SK-N-MC (cell line): ENCODE measurements around the gene CACHD1.
A peak's percentile ranks its signal among the peaks of the same experiment; 100 is the strongest.

Experiments
- DNase-seq: peaks from one replicate; pipeline ENCODE4 v3.0.0-alpha.2; 2011; ENCODE audit warnings: low read depth, low spot score
- H3K27ac ChIP-seq: fragments of 200-600 bp; sonication (generic); 2 replicates; pipeline ENCODE4 v1.5.1; 2016; ENCODE audit warnings: mixed run types
- H3K36me3 ChIP-seq: fragments of 200-600 bp; sonication (generic); 2 replicates; pipeline ENCODE4 v1.6.1; 2017; ENCODE audit warnings: antibody characterized with exemption, low read length, mixed read lengths; ENCODE audit not compliant: insufficient read depth
- H3K4me3 ChIP-seq: fragments of 200-600 bp; sonication (generic); 2 replicates; pipeline ENCODE4 v1.5.1; 2016
- H3K9ac ChIP-seq: fragments of 200-600 bp; sonication (generic); 2 replicates; pipeline ENCODE4 v1.8.0; 2017; ENCODE audit warnings: mixed run types, mixed read lengths; ENCODE audit not compliant: insufficient read length
- H3K9me3 ChIP-seq: fragments of 200-600 bp; sonication (generic); 2 replicates; pipeline ENCODE4 v1.6.1; 2017; ENCODE audit warnings: low read depth, mild to moderate bottlenecking, antibody characterized with exemption, low read length, moderate library complexity, mixed read lengths
- EZH2 ChIP-seq: fragments of 200-600 bp; sonication (generic); IDR thresholded peaks from one replicate; pipeline ENCODE4 v1.6.1; 2017; ENCODE audit warnings: antibody characterized with exemption
- FOXP2 ChIP-seq: optimal IDR thresholded peaks from 2 replicates; pipeline ENCODE3; 2011; ENCODE audit warnings: mild to moderate bottlenecking, moderate library complexity; ENCODE audit not compliant: insufficient read depth; ENCODE audit errors: extremely low read length, control extremely low read depth
- POLR2AphosphoS5 ChIP-seq: IDR thresholded peaks from 2 replicates; pipeline ENCODE4 v1.6.1; 2012; ENCODE audit warnings: mild to moderate bottlenecking, low read depth, low read length, borderline replicate concordance

The CACHD1 gene

GRCh38 chr1:64524614-64525013, 54.7 kb downstream of the CACHD1 start:
- TF ChIP-seq POLR2AphosphoS5 (no peak), FOXP2 (no peak), EZH2 (no peak)
- Histone ChIP-seq H3K27ac (0 out of 2 replicates have a peak overlapping the region, but pooled peaks have one; percentile 75), H3K9me3 (no peaks in the 10 kb centered on the region), H3K4me3 (0 out of 2 replicates have a peak overlapping the region, but pooled peaks have one; percentile 1), H3K9ac (no peak overlapping the region), H3K36me3 (no peaks in the 10 kb centered on the region)
- no peak for DNase-seq

- Histone ChIP-seq H3K4me3 (peak overlapping the region; percentile 11; the same call in 1 of the 2 replicates), H3K9me3 (no peaks in the 10 kb centered on the region), H3K36me3 (no peaks in the 10 kb centered on the region), H3K27ac (peak overlapping the region; percentile 18; the same call in 1 of the 2 replicates), H3K9ac (no peak overlapping the region)
- DNase-seq: no peak
- no peak for TF ChIP-seq FOXP2
- no peak for TF ChIP-seq POLR2AphosphoS5
- TF ChIP-seq EZH2: no peak
Observed at GRCh38 chr1:64525116-64525686, 55.3 kb downstream of the CACHD1 start.

DNA sequence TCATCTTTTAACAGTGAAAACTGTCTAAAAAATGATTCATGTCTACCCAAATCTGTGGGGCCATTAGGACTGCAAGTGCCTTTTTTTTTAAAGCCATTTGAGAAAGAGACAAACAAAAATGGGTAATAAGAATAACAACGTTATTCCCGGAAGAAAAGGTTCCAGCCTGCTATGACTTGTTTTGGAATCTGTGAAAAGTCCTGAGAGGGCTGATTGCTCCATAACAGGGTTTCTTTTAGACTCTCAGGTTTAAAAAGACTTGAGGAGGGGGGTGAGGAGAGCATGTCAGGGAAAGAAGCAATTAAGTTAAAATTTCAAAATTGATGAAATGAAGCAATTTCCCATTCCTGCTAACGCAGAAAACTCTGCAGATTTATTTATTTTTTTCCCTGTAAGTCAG, 56.4 kb downstream of the CACHD1 start:
- peak overlapping the region; percentile 80 for H3K27ac ChIP-seq
- H3K9me3 ChIP-seq: no peaks in the 10 kb centered on the region
- no peak overlapping the region for H3K9ac ChIP-seq
- DNase-seq: no peak
- no peak for TF ChIP-seq EZH2
- no peak for TF ChIP-seq FOXP2
- no peak for TF ChIP-seq POLR2AphosphoS5
- peak overlapping the region; percentile 53 for H3K4me3 ChIP-seq
- H3K36me3 ChIP-seq: no peaks in the 10 kb centered on the region

- DNase-seq: no peak
Observed at GRCh38 chr1:64527165-64527564, 57.2 kb downstream of the CACHD1 start.

DNA sequence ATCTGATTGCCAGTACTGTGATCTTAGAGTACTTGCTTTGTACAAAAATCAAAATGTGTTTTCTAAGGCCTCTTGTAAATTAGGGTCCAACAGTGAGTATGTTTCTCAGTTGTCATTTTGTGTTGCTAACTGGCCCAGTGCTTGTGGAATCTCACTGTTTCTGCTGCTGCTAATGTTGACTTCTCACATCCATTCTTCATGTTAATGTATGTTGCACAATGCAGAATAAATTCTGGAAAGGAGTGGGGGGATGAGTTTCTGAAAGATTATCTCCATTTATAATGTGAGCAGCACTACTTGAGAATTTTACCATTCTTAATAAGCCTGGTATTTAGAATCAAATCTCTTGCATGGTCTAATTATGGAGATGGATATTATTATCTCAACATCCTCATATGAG, 57.9 kb downstream of the CACHD1 start:
- no peaks in the 10 kb centered on the region for H3K9me3 ChIP-seq
- no peak overlapping the region for H3K9ac ChIP-seq
- TF ChIP-seq EZH2 (no peak), POLR2AphosphoS5 (no peak), FOXP2 (no peak)
- H3K27ac ChIP-seq: peak overlapping the region; percentile 80; the same call in 1 of the 2 replicates
- DNase-seq: no peak
- peak overlapping the region; percentile 53 for H3K4me3 ChIP-seq
- no peaks in the 10 kb centered on the region for H3K36me3 ChIP-seq

More at GRCh38 chr1:64527165-64527564, 57.2 kb downstream of the CACHD1 start:
- TF ChIP-seq EZH2: no peak
- no peak for TF ChIP-seq POLR2AphosphoS5
- no peak for TF ChIP-seq FOXP2
- Histone ChIP-seq H3K4me3 (peak overlapping the region; percentile 53), H3K36me3 (no peaks in the 10 kb centered on the region), H3K9ac (no peak overlapping the region), H3K9me3 (no peaks in the 10 kb centered on the region), H3K27ac (peak overlapping the region; percentile 80)

DNA sequence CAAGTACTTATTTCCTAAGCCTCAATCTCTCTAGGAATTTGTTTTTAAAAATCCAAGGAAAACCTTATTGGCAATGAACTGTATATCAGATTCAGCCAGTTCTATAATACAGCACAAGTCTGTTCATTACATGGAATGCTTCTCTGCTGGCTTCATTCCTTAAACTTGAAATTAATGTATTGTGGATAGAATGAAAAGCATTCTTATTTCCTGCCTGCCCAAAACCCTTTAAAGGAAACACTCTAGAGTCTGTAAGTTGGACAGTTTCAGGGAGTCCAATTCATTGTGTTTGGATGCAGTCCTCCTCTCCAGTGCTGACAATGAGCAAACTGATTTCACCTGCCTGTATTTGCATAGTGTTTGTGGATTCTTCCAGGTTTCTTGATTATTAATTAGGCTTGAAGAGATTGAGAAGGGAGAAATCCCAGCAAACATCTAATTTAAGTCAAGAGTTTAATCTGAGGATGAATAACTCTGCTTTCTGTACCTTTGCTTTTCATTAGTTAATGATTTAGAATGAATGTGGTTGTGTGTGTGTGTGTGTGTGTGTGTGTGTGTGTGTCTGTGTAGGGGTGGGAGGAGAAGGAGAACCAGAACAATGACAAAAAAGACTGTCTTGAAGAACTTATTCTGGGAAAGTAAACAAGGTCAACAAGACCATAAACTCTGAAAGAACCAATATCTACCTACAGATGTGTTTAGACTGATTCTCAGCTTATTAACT, 61.2 kb downstream of the CACHD1 start:
- Histone ChIP-seq H3K4me3 (no peak overlapping the region), H3K9me3 (no peaks in the 10 kb centered on the region), H3K9ac (no peak overlapping the region), H3K36me3 (0 out of 2 replicates have a peak, but pooled peaks cover 6% of the 10 kb centered on the region), H3K27ac (no peak overlapping the region)
- DNase-seq: no peak
- TF ChIP-seq EZH2: no peak
- no peak for TF ChIP-seq POLR2AphosphoS5
- TF ChIP-seq FOXP2: no peak

DNA sequence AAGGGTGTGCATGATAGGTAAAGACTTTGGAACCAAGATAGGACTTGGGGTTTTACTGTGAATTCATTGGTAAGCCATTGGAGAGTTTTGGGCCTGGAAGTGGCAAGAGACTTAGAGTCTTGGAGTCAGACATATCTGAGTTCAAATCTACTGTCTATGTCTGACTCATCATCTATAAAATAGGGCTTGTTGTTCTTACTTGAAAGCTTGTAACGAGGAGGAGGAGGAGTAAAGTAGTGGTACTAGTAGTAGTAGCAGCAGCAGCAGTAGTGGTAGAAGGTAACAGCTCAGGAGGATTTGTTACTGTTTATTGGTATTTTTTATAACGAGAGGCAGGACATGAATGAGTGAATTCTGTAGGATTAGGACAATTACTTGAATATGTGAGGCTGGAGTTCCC, 62.7 kb downstream of the CACHD1 start:
- H3K27ac ChIP-seq: no peak overlapping the region

GRCh38 chr1:64535938-64536835, 66.3 kb downstream of the CACHD1 start:
- 0 out of 2 replicates have a peak, but pooled peaks cover 6% of the 10 kb centered on the region for H3K36me3 ChIP-seq
- peak overlapping the region; percentile 68 for H3K4me3 ChIP-seq
- H3K27ac ChIP-seq: peak overlapping the region; percentile 93
- no peaks in the 10 kb centered on the region for H3K9me3 ChIP-seq
- H3K9ac ChIP-seq: no peak overlapping the region
- no peak for DNase-seq
- TF ChIP-seq EZH2: no peak
- no peak for TF ChIP-seq FOXP2
- TF ChIP-seq POLR2AphosphoS5: no peak

More for the DNA sequence above, 62.7 kb downstream of the CACHD1 start:
- Histone ChIP-seq H3K9me3 (no peaks in the 10 kb centered on the region), H3K36me3 (0 out of 2 replicates have a peak, but pooled peaks cover 6% of the 10 kb centered on the region), H3K9ac (no peak overlapping the region), H3K4me3 (no peak overlapping the region)
- TF ChIP-seq EZH2: no peak
- TF ChIP-seq POLR2AphosphoS5: no peak
- no peak for TF ChIP-seq FOXP2
- no peak for DNase-seq
